Measurements from ENCODE around the gene ZNF202.

The ZNF202 gene

GRCh38 chr11:123683428-123684170, 57.9 kb downstream of the ZNF202 start:
- DNase-seq (ENCODE audit: low read depth, low spot score), result no peak

- DNase-seq (ENCODE audit: low read depth, low spot score), result no peak
Observed at GRCh38 chr11:123682696-123683410, 58.6 kb downstream of the ZNF202 start.

- DNase-seq (ENCODE audit: low read depth, low spot score), result no peak
Observed at GRCh38 chr11:123681030-123681429, 60.4 kb downstream of the ZNF202 start.

GRCh38 chr11:123678246-123678645, 63.2 kb downstream of the ZNF202 start:
- DNase-seq (ENCODE audit: low read depth, low spot score), result no peak

- no peak for DNase-seq (ENCODE audit: low read depth, low spot score)
Observed at GRCh38 chr11:123677510-123677909, 64.0 kb downstream of the ZNF202 start.

- no peak for DNase-seq (ENCODE audit: low read depth, low spot score)
Observed at GRCh38 chr11:123674297-123674696, 67.2 kb downstream of the ZNF202 start.

Measured in brain pericyte (primary cell).